HEK293 (cell line): ENCODE data around the gene ZNF385D.

ENCODE experiments used
- CTCF ChIA-PET: fragments of 350-600 bp; formaldehyde crosslinking; extraction: SDS; loops from one replicate; lab custom pipeline; 2021; ENCODE audit warnings: antibody characterized with exemption; lab: Yijun Ruan, JAX
- POLR2A ChIA-PET: fragments of 300-600 bp; formaldehyde crosslinking; extraction: SDS; loops from one replicate; lab custom pipeline; 2020; ENCODE audit warnings: antibody characterized with exemption, inconsistent platforms; lab: Yijun Ruan, JAX
- H3K27ac ChIP-seq: fragments of 200-500 bp; sonication (Bioruptor generic); 2 replicates; pipeline ENCODE4 v1.5.1; 2014; ENCODE audit warnings: low read depth, low read length, control low read depth, inconsistent platforms; ENCODE audit errors: extremely low read depth
- H3K36me3 ChIP-seq, 2 experiments: fragments of 200-500 bp in 1 of 2; sonication (Bioruptor generic) in 1 of 2; 1 replicate in 1 of 2; 2 replicates in 1 of 2; pipeline ENCODE4 v1.5.1; 2014 to 2017; ENCODE audit warnings: inconsistent platforms in 2 of 2, low read length in 2 of 2; ENCODE audit not compliant: control insufficient read depth in 2 of 2, insufficient read depth in 1 of 2
- H3K4me1 ChIP-seq: fragments of 200-500 bp; sonication (Bioruptor generic); 2 replicates; pipeline ENCODE4 v1.5.1; 2014; ENCODE audit warnings: mild to moderate bottlenecking, low read length, inconsistent platforms; ENCODE audit not compliant: control insufficient read depth, insufficient read depth
- H3K4me3 ChIP-seq: 2 replicates; pipeline ENCODE4 v1.5.1; 2011; ENCODE audit warnings: low read depth, mild to moderate bottlenecking, control low read depth, low read length, moderate library complexity
- H3K9me3 ChIP-seq: fragments of 200-500 bp; sonication (Bioruptor generic); 2 replicates; pipeline ENCODE4 v1.5.1; 2014; ENCODE audit warnings: low read depth, low read length, inconsistent platforms; ENCODE audit not compliant: control insufficient read depth, insufficient read depth
- HOXD13 ChIP-seq: sonication (generic); formaldehyde crosslinking; IDR thresholded peaks from 2 replicates; pipeline ENCODE4 v1.8.0; 2022; ENCODE audit warnings: missing genetic modification reagents, borderline replicate concordance
- KLF1 ChIP-seq: fragments of 450-650 bp; formaldehyde crosslinking; IDR thresholded peaks from 2 replicates; pipeline ENCODE4 v1.5.1; 2016; ENCODE audit warnings: missing biosample characterization, missing genetic modification characterization
- KLF7 ChIP-seq: fragments of 450-650 bp; formaldehyde crosslinking; IDR thresholded peaks from 2 replicates; pipeline ENCODE4 v1.5.1; 2016; ENCODE audit warnings: missing biosample characterization, missing genetic modification characterization, borderline replicate concordance
- REST ChIP-seq: fragments of 450-650 bp; formaldehyde crosslinking; IDR thresholded peaks from 2 replicates; pipeline ENCODE4 v1.5.1; 2016; ENCODE audit warnings: missing biosample characterization, missing genetic modification characterization
- ZBTB21 ChIP-seq: fragments of 450-650 bp; formaldehyde crosslinking; IDR thresholded peaks from 2 replicates; pipeline ENCODE4 v1.5.1; 2017; ENCODE audit warnings: missing biosample characterization, missing genetic modification characterization
- ZBTB6 ChIP-seq: fragments of 450-650 bp; formaldehyde crosslinking; IDR thresholded peaks from 2 replicates; pipeline ENCODE4 v1.5.1; 2017; ENCODE audit warnings: missing biosample characterization, missing genetic modification characterization
- ZBTB8A ChIP-seq: fragments of 450-650 bp; formaldehyde crosslinking; IDR thresholded peaks from 2 replicates; pipeline ENCODE4 v1.5.1; 2016; ENCODE audit warnings: missing biosample characterization, missing genetic modification characterization
- ZFP37 ChIP-seq: fragments of 450-650 bp; formaldehyde crosslinking; IDR thresholded peaks from 2 replicates; pipeline ENCODE4 v1.5.1; 2016; ENCODE audit warnings: missing biosample characterization, missing genetic modification characterization
- ZNF175 ChIP-seq: fragments of 450-650 bp; formaldehyde crosslinking; IDR thresholded peaks from 2 replicates; pipeline ENCODE4 v1.5.1; 2016; ENCODE audit warnings: missing biosample characterization, missing genetic modification characterization
- ZNF239 ChIP-seq: fragments of 450-650 bp; formaldehyde crosslinking; IDR thresholded peaks from 2 replicates; pipeline ENCODE4 v1.5.1; 2016; ENCODE audit warnings: missing biosample characterization, missing genetic modification characterization
- ZNF610 ChIP-seq: fragments of 450-650 bp; formaldehyde crosslinking; IDR thresholded peaks from 2 replicates; pipeline ENCODE4 v1.5.1; 2016; ENCODE audit warnings: missing biosample characterization, missing genetic modification characterization, borderline replicate concordance
- ZNF639 ChIP-seq: fragments of 450-650 bp; formaldehyde crosslinking; IDR thresholded peaks from 2 replicates; pipeline ENCODE4 v1.5.1; 2016; ENCODE audit warnings: missing biosample characterization, missing genetic modification characterization
- ZNF677 ChIP-seq: fragments of 450-650 bp; IDR thresholded peaks from 2 replicates; pipeline ENCODE4 v1.5.0; 2018; ENCODE audit warnings: missing biosample characterization, mild to moderate bottlenecking, missing genetic modification characterization, moderate library complexity
- ZNF707 ChIP-seq: fragments of 450-650 bp; formaldehyde crosslinking; IDR thresholded peaks from 2 replicates; pipeline ENCODE4 v1.5.1; 2016; ENCODE audit warnings: missing biosample characterization, missing genetic modification characterization
- ZNF792 ChIP-seq: fragments of 450-650 bp; formaldehyde crosslinking; IDR thresholded peaks from 2 replicates; pipeline ENCODE4 v1.5.1; 2016; ENCODE audit warnings: missing biosample characterization, missing genetic modification characterization
- ZSCAN16 ChIP-seq: fragments of 450-650 bp; formaldehyde crosslinking; IDR thresholded peaks from 2 replicates; pipeline ENCODE4 v1.5.1; 2016; ENCODE audit warnings: missing biosample characterization, missing genetic modification characterization
- TF ChIP-seq, protein P1 (sequence below): fragments of 450-650 bp; formaldehyde crosslinking; IDR thresholded peaks from 2 replicates; pipeline ENCODE4; 2016; ENCODE audit warnings: missing biosample characterization, missing genetic modification characterization
- TF ChIP-seq, protein P2 (sequence below): fragments of 450-650 bp; formaldehyde crosslinking; IDR thresholded peaks from 2 replicates; pipeline ENCODE4 v1.5.1; 2016; ENCODE audit warnings: missing biosample characterization, missing genetic modification characterization, borderline replicate concordance
- TF ChIP-seq, protein P3 (sequence below): fragments of 450-650 bp; formaldehyde crosslinking; IDR thresholded peaks from 2 replicates; pipeline ENCODE4 v1.5.1; 2017; ENCODE audit warnings: missing biosample characterization, missing genetic modification characterization

ZNF385D gene

GRCh38 chr3:21543380-21544075 lies 207.5 kb downstream of the ZNF385D start:
- Histone ChIP-seq H3K27ac (no peak overlapping the region), H3K9me3 (no peaks in the 10 kb centered on the region), H3K4me3 (no peak overlapping the region), H3K4me1 (no peaks in the 10 kb centered on the region), H3K36me3 (no peaks in the 10 kb centered on the region)
- CTCF ChIA-PET = no interaction called here
- POLR2A ChIA-PET = no interaction called here
- TF ChIP-seq, protein P1, sequence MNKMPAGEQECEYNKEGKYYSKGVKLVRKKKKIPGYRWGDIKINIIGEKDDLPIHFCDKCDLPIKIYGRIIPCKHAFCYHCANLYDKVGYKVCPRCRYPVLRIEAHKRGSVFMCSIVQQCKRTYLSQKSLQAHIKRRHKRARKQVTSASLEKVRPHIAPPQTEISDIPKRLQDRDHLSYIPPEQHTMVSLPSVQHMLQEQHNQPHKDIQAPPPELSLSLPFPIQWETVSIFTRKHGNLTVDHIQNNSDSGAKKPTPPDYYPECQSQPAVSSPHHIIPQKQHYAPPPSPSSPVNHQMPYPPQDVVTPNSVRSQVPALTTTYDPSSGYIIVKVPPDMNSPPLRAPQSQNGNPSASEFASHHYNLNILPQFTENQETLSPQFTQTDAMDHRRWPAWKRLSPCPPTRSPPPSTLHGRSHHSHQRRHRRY (tag by site-specific recombination) = no peak
- TF ChIP-seq, protein P2, sequence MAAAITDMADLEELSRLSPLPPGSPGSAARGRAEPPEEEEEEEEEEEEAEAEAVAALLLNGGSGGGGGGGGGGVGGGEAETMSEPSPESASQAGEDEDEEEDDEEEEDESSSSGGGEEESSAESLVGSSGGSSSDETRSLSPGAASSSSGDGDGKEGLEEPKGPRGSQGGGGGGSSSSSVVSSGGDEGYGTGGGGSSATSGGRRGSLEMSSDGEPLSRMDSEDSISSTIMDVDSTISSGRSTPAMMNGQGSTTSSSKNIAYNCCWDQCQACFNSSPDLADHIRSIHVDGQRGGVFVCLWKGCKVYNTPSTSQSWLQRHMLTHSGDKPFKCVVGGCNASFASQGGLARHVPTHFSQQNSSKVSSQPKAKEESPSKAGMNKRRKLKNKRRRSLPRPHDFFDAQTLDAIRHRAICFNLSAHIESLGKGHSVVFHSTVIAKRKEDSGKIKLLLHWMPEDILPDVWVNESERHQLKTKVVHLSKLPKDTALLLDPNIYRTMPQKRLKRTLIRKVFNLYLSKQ (tag by site-specific recombination) = no peak
- TF ChIP-seq ZBTB8A (tag by site-specific recombination) = no peak
- TF ChIP-seq KLF1 (tag by site-specific recombination) = no peak
- TF ChIP-seq ZSCAN16 (tag by site-specific recombination) = no peak
- TF ChIP-seq KLF7 (tag by site-specific recombination) = no peak
- TF ChIP-seq, protein P3, sequence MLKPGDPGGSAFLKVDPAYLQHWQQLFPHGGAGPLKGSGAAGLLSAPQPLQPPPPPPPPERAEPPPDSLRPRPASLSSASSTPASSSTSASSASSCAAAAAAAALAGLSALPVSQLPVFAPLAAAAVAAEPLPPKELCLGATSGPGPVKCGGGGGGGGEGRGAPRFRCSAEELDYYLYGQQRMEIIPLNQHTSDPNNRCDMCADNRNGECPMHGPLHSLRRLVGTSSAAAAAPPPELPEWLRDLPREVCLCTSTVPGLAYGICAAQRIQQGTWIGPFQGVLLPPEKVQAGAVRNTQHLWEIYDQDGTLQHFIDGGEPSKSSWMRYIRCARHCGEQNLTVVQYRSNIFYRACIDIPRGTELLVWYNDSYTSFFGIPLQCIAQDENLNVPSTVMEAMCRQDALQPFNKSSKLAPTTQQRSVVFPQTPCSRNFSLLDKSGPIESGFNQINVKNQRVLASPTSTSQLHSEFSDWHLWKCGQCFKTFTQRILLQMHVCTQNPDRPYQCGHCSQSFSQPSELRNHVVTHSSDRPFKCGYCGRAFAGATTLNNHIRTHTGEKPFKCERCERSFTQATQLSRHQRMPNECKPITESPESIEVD (tag by site-specific recombination) = no peak
- no peak for TF ChIP-seq ZBTB6
- TF ChIP-seq ZNF707 (tag by site-specific recombination) = no peak
- no peak for TF ChIP-seq ZFP37 (tag by site-specific recombination)
- no peak for TF ChIP-seq ZNF239 (tag by site-specific recombination)
- TF ChIP-seq HOXD13 = no peak
- no peak for TF ChIP-seq ZNF639
- no peak for TF ChIP-seq ZNF792 (tag by site-specific recombination)
- TF ChIP-seq ZNF610 (tag by site-specific recombination) = no peak
- no peak for TF ChIP-seq ZNF175 (tag by site-specific recombination)
- no peak for TF ChIP-seq ZNF677 (tag by site-specific recombination)
- TF ChIP-seq ZBTB21 (tag by site-specific recombination) = no peak
- no peak for TF ChIP-seq REST (tag by site-specific recombination)
